NCI-H128 (cell line): ENCODE data around the gene MORN3.
A peak's percentile ranks its signal among the peaks of the same experiment; 100 is the strongest.
"Not testable (repeated sequence)": the region's sequence is repeated elsewhere in the genome, so short reads cannot be mapped to it uniquely, and the experiment has no call there.

Experiments
- DNase-seq: peaks from one replicate; lab custom pipeline; 2025; ENCODE audit not compliant: unreplicated experiment; lab: John Stamatoyannopoulos, UW

Gene MORN3

DNA sequence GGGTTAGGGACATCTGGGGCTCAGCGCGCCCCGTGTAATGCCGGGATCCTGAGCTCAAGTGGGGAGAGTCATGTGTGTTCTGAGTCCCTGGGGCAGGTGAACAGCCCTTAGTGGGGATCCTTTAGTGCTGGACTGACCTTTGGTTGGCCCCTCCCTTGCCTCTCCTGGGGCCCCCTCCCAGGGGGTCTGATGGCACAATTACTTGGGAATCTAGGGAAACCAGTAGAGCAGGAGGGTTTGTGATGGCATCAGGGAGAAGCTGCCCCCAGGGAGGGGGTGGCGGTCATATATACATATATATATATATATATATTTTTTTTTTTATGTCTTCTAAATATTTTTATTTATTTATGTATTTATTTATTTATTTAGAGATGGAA is at the start of gene MORN3:
TSS of gene MORN3 (minus strand) at position 134 of the 380 bp plus-strand sequence. CDS start 171 bp downstream, outside the sequence.
- no peak for DNase-seq

DNA sequence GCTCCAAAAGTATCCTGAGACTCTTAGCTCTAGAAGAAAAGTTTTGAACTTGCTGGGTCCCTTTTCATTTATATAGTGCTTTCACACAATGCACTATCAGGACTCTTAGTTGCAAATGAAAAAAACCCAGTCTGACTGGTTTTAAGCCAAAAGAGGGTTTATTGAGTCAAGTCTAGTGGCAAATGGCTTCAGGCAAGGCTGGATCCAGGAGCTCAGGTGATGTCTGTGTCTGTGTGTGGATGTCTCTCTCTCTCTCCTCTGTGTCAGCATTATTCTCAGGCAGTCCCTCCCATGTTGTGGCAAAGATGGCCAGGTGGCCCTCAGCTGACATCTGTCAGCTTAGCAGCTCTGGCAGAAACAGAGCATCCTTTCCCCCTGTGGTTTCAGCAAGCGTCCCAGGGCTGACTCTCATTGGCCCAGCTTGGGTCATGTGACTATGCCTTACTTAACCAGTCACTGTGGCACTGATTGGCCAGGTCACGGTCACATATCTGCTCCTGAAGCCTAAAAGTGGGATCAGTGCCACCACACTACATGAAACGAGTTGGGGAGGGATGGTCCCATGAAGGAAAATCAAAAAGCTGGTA is 49.3 kb upstream of the MORN3 start:
- DNase-seq: no peak

DNA sequence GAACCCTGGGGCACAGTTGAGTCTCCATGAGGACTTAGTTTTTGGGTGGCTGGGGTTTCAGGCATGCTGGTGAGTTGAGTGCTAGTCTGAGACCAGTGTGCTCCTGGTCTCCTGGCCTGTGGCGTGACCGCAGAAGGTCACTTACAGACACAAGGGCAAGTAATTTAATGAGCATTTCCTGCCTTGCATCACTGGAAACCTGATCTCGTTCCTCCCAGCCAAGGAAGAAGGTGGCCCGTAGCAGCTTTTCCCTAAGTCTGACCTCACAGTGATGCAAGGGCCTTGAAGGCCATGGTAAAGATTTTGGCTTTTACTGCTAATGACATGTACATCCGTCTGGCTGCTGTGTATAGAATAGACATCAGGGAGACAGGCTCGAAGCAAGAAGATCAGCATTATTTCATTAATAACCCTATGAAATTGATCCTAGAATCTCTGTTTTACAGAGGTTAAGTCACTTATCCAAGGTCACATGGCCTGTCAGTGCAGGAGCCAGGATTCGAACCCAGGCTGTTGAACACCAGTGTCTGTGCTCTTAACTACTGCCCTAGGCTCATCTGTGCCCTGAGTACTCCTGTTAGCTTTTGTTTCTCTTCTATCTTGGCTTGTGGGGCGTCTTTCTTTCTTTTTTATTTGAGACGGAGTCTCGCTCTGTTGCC is 47.7 kb upstream of the MORN3 start:
- DNase-seq: no peak

DNA sequence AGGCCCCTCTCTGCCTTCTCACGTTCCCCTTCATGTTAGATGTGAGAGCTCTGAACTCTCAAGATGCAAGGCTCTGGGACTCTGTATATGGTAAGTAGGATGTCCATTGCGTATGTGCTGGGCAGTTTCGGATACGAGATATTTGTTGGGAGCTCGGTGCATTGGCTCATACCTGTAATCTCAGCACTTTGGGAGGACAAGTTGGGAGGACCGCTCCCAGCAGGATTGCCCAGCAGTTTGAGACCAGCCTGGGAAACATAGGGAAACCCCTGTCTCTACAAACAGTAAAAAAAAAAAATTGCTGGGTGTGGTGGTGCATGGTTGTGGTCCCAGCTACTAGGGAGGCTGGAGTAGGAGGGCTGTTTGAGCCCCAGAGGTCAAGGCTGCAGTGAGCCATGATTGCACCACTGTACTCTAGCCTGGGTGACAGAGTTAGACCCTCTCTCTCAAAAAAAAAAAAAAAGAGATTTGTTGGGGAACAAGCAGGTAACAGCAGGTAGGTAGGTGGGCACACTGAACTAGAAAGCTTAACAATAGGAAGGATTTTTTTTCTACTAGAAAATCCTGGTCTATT is 46.5 kb upstream of the MORN3 start:
- DNase-seq: no peak

- DNase-seq: not testable (repeated sequence)
These were observed 45.6 kb upstream of the MORN3 start for GRCh38 chr12:121715055-121715454.

- DNase-seq: no peak
These were observed 44.3 kb upstream of the MORN3 start for GRCh38 chr12:121713793-121714192.

- DNase-seq: no peak
These were observed 43.9 kb upstream of the MORN3 start for GRCh38 chr12:121713257-121713777.

GRCh38 chr12:121712461-121713256 is 43.2 kb upstream of the MORN3 start, which contains the start of gene TMEM120B:
TSS of gene TMEM120B (plus strand) at chr12:121712752. CDS start at chr12:121712896, 144 bp downstream.
- DNase-seq: peak; percentile 52

DNA sequence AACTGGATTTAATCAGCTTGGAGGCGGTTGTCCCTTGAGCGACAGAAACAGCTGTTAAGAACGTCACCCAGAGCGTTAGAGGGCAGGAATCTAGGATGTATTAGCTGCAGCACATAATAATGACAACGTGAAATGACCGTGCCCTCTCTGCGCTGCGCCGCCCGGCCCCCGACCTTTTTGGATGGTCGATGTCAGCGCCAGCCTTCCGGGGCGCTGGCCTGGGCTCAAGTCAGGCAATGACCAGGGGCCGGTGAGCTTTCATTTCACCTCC is 42.7 kb upstream of the MORN3 start:
- DNase-seq: no peak

DNA sequence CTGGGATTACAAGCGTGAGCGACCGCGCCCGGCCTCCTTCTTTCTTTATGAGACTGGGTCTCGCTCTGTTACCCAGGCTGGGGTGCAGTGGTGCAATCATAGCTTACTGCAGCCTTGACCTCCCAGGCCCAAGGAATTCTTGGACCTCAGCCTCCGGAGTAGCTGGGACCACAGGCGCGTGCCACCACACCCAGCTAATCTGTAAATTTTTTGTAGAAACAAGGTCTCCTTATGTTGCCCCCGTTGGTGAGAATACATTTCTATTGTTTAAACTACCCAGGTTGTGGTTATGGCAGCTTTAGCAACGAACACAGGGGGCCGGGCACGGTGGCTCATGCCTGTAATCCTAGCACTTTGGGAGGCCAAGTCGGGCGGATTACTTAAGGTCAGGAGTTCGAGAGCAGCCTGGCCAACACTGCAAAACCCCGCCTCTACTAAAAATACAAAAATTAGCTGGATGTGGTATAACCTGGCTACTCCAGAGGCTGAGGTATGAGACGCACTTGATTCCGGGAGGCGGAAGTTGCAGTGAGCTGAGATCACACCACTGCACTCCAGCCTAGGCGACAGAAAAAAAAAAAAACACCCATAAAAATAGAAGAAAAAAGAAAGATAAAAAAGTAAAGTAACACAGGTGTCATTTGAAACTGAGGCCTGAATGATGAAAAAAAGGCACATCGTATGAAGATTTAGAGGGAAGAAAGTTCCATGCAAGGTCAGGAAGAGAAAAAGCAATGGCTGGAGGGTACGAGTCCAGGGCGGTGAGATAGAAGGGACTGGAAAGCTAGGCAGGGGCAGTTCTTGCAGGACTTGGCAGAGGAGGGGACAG is 42.1 kb upstream of the MORN3 start:
- no peak for DNase-seq

- DNase-seq: no peak
These were observed 40.1 kb upstream of the MORN3 start for GRCh38 chr12:121709478-121709961.

DNA sequence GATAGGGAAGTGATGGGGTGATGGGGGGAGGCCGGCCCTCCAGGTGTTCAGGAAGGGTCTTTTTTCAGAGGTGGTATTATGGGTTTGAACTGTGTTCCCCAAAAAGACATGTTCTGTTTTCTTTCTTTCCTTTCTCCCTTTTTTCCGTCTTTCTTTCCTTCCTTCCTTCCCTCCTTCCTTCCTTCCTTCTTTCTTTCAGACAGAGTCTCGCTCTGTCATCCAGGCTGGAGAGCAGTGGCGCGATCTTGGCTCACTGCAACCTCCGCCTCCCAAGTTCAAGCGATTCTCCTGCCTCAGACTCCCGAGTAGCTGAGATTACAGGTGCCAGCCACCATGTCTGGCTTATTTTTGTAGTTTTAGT is 39.6 kb upstream of the MORN3 start:
- DNase-seq: not testable (repeated sequence)

GRCh38 chr12:121708313-121709063 is 39.0 kb upstream of the MORN3 start:
- no peak for DNase-seq

DNA sequence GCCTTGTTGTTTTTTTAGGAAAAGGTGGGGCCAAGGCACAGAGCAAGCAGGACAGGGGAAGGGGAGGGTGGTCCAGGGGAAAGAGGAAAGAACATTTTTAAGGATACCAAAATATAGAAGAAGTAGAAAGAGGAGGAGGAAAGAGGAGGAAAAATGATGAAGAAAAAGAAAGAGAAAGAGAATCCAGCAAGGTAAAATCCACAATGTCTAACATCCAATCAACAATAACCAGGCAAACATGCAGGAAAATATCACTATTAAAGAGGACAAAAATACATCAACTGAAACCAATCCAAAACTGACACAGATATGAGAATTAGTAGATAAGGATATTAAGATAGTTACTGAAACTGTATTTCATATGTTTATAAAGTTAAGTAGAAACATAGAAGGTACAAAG is 36.1 kb upstream of the MORN3 start:
- no peak for DNase-seq

GRCh38 chr12:121702944-121703343 is 33.5 kb upstream of the MORN3 start:
- DNase-seq: no peak

GRCh38 chr12:121701667-121702277 is 32.3 kb upstream of the MORN3 start:
- no peak for DNase-seq

- DNase-seq: not testable (repeated sequence)
These were observed 28.4 kb upstream of the MORN3 start for GRCh38 chr12:121697861-121698260.

DNA sequence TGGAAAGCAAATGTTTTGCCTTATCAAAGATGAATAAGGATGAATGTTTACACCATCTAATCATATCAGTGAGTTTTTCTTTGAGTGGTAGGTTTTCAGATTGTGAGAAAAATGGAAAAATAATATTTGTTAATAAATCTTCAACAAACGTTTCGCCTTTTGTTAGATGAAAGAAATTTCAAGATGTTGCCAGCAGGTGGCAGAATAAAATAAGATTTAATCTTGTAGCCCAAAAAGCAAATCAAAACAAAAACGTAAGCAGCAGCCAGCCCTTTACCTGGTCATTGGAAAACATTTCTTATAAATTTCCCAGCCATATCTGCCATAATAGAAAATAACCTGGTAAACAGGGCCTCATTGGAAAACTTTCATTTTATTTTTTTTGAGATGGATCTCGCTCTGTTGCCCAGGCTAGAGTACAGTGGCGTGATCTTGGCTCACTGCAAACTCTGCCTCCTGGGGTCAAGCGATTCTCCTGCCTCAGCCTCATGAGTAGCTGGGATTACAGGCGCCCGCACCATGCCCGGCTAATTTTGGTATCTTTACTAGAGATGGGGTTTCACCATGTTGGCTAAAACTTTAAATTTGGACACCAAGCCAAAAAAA is 27.7 kb upstream of the MORN3 start:
- DNase-seq: peak; percentile 46

GRCh38 chr12:121693155-121693687 is 23.8 kb upstream of the MORN3 start:
- no peak for DNase-seq
